Activated T-helper 2 cell treated with anti-CD3 and anti-CD28 coated beads, Interferon-gamma antibody, Interleukin-2, Interleukin-4, amounts not matched to agents 10 μg/mL and 5 μg/mL and 100 μg/mL, durations not matched to agents 14 hours and 24 hours and 36 hours (primary cell): ENCODE measurements around the gene RRP7A. TPM values are rescaled to one million over a fixed set of nuclear protein-coding genes. Genes with fewer than 3 reads are reported as not detected.
A peak's percentile ranks its signal among the peaks of the same experiment; 100 is the strongest.
"Not testable (repeated sequence)": the region's sequence is repeated elsewhere in the genome, so short reads cannot be mapped to it uniquely, and the experiment has no call there.

Source experiments
- DNase-seq: peaks from one replicate; pipeline ENCODE4 v3.0.0; 2021; ENCODE audit warnings: low spot score
- H3K27ac Mint-ChIP-seq: one replicate; pipeline ENCODE4 v1.8.0; 2021; ENCODE audit warnings: mixed read lengths
- H3K27me3 Mint-ChIP-seq: one replicate; pipeline ENCODE4 v1.8.0; 2021; ENCODE audit warnings: low read depth, mixed read lengths
- H3K36me3 Mint-ChIP-seq: one replicate; pipeline ENCODE4 v1.8.0; 2021; ENCODE audit warnings: low read depth, mixed read lengths
- H3K4me1 Mint-ChIP-seq: one replicate; pipeline ENCODE4 v1.8.0; 2021; ENCODE audit warnings: low read depth, mixed read lengths
- H3K4me3 Mint-ChIP-seq: one replicate; pipeline ENCODE4 v1.8.0; 2021; ENCODE audit warnings: low read depth, mild to moderate bottlenecking, moderate library complexity, mixed read lengths
- H3K9me3 Mint-ChIP-seq: one replicate; pipeline ENCODE4 v1.8.0; 2021; ENCODE audit warnings: mixed read lengths
- intact Hi-C: fragments of 100-400 bp; cut with micrococcal nuclease; formaldehyde crosslinking; loops from one replicate; pipeline ENCODE4 v1.15.1; 2023
- total RNA-seq: library from RNA; stranded (reverse); gene quantifications from 2 replicates; pipeline ENCODE4 v1.2.3, GENCODE V29; 2022

The RRP7A gene
- total RNA-seq, 1 donor from 2014 or later, result 110 TPM

GRCh38 chr22:42508975-42509364 lies 10.6 kb downstream of the RRP7A start:
- not testable (repeated sequence) for H3K36me3 Mint-ChIP-seq, H3K27ac Mint-ChIP-seq
- intact Hi-C loops, result loop anchor here (2.0 kb wide), 1 partner anchor 44 kb away; the partner anchor contains the start of gene SERHL2

GRCh38 chr22:42508327-42508974 lies 11.1 kb downstream of the RRP7A start:
- H3K27ac Mint-ChIP-seq, DNase-seq, H3K9me3 Mint-ChIP-seq, H3K36me3 Mint-ChIP-seq, H3K27me3 Mint-ChIP-seq, H3K4me3 Mint-ChIP-seq, H3K4me1 Mint-ChIP-seq: not testable (repeated sequence)
- intact Hi-C loops, result loop anchor here (2.0 kb wide), 1 partner anchor 44 kb away; the partner anchor contains the start of gene SERHL2

More at GRCh38 chr22:42508975-42509364, 10.6 kb downstream of the RRP7A start:
- H3K4me3 Mint-ChIP-seq, DNase-seq, H3K27me3 Mint-ChIP-seq, H3K4me1 Mint-ChIP-seq, H3K9me3 Mint-ChIP-seq: not testable (repeated sequence)

GRCh38 chr22:42500836-42501179 lies 18.8 kb downstream of the RRP7A start:
- Mint-ChIP-seq H3K36me3 (no peaks in the 10 kb centered on the region), H3K27ac (no peak overlapping the region), H3K27me3 (peaks cover 4% of the 10 kb centered on the region), H3K4me3 (no peak overlapping the region), H3K9me3 (no peaks in the 10 kb centered on the region), H3K4me1 (peaks cover 16% of the 10 kb centered on the region)
- no peak for DNase-seq
- intact Hi-C loops, result no loop called here

GRCh38 chr22:42500161-42500835 lies 19.3 kb downstream of the RRP7A start:
- Mint-ChIP-seq H3K36me3 (no peaks in the 10 kb centered on the region), H3K4me3 (peak overlapping the region; percentile 58), H3K27ac (no peak overlapping the region), H3K4me1 (peaks cover 16% of the 10 kb centered on the region), H3K27me3 (peaks cover 4% of the 10 kb centered on the region), H3K9me3 (no peaks in the 10 kb centered on the region)
- DNase-seq, result peak; percentile 76
- intact Hi-C loops, result no loop called here

- DNase-seq, H3K36me3 Mint-ChIP-seq, intact Hi-C loops, H3K27ac Mint-ChIP-seq, H3K27me3 Mint-ChIP-seq, H3K9me3 Mint-ChIP-seq: not testable (repeated sequence)
- Mint-ChIP-seq H3K4me1 (peaks cover 16% of the 10 kb centered on the region), H3K4me3 (peak overlapping the region; percentile 58)
Measured at GRCh38 chr22:42499773-42500160, 19.8 kb downstream of the RRP7A start.

GRCh38 chr22:42495533-42496141 lies 24.0 kb downstream of the RRP7A start:
- H3K9me3 Mint-ChIP-seq, DNase-seq, H3K36me3 Mint-ChIP-seq, intact Hi-C loops, H3K4me3 Mint-ChIP-seq, H3K27ac Mint-ChIP-seq, H3K27me3 Mint-ChIP-seq: not testable (repeated sequence)
- peaks cover 16% of the 10 kb centered on the region for H3K4me1 Mint-ChIP-seq

- Mint-ChIP-seq H3K27ac (no peak overlapping the region), H3K4me3 (no peak overlapping the region), H3K36me3 (no peaks in the 10 kb centered on the region), H3K27me3 (peaks cover 6% of the 10 kb centered on the region), H3K9me3 (no peaks in the 10 kb centered on the region), H3K4me1 (peaks cover 7% of the 10 kb centered on the region)
- no peak for DNase-seq
- intact Hi-C loops, result no loop called here
Measured at GRCh38 chr22:42493393-42493792, 26.2 kb downstream of the RRP7A start.

- H3K27me3 Mint-ChIP-seq, result peaks cover 6% of the 10 kb centered on the region
- DNase-seq, result no peak
- H3K9me3 Mint-ChIP-seq, result no peaks in the 10 kb centered on the region
- H3K27ac Mint-ChIP-seq, result no peak overlapping the region
- H3K4me1 Mint-ChIP-seq, result peaks cover 4% of the 10 kb centered on the region
- no peak overlapping the region for H3K4me3 Mint-ChIP-seq
- intact Hi-C loops, result no loop called here
- H3K36me3 Mint-ChIP-seq, result no peaks in the 10 kb centered on the region
Measured at GRCh38 chr22:42492323-42492690, 27.3 kb downstream of the RRP7A start.

- peaks cover 4% of the 10 kb centered on the region for H3K27me3 Mint-ChIP-seq
- H3K27ac Mint-ChIP-seq, result no peak overlapping the region
- no peaks in the 10 kb centered on the region for H3K36me3 Mint-ChIP-seq
- H3K4me3 Mint-ChIP-seq, result no peak overlapping the region
- DNase-seq, result no peak
- no peaks in the 10 kb centered on the region for H3K9me3 Mint-ChIP-seq
- intact Hi-C loops, result no loop called here
- no peaks in the 10 kb centered on the region for H3K4me1 Mint-ChIP-seq
Measured at GRCh38 chr22:42490243-42490832, 29.3 kb downstream of the RRP7A start.

GRCh38 chr22:42489000-42489399 lies 30.6 kb downstream of the RRP7A start:
- H3K4me3 Mint-ChIP-seq, result no peak overlapping the region
- H3K9me3 Mint-ChIP-seq, result no peaks in the 10 kb centered on the region
- intact Hi-C loops, result no loop called here
- no peaks in the 10 kb centered on the region for H3K4me1 Mint-ChIP-seq
- no peaks in the 10 kb centered on the region for H3K36me3 Mint-ChIP-seq
- H3K27ac Mint-ChIP-seq, result no peak overlapping the region
- no peak for DNase-seq
- H3K27me3 Mint-ChIP-seq, result peaks cover 4% of the 10 kb centered on the region

GRCh38 chr22:42484506-42484905 lies 35.1 kb downstream of the RRP7A start:
- intact Hi-C loops, result no loop called here
- peaks cover 2% of the 10 kb centered on the region for H3K4me1 Mint-ChIP-seq
- no peaks in the 10 kb centered on the region for H3K9me3 Mint-ChIP-seq
- no peak overlapping the region for H3K4me3 Mint-ChIP-seq
- H3K36me3 Mint-ChIP-seq, result no peaks in the 10 kb centered on the region
- H3K27me3 Mint-ChIP-seq, result peaks cover 6% of the 10 kb centered on the region
- DNase-seq, result no peak
- no peak overlapping the region for H3K27ac Mint-ChIP-seq

GRCh38 chr22:42483610-42484223 lies 35.9 kb downstream of the RRP7A start:
- intact Hi-C loops, H3K27me3 Mint-ChIP-seq, DNase-seq, H3K27ac Mint-ChIP-seq, H3K4me1 Mint-ChIP-seq, H3K4me3 Mint-ChIP-seq, H3K9me3 Mint-ChIP-seq, H3K36me3 Mint-ChIP-seq: not testable (repeated sequence)

- intact Hi-C loops, result no loop called here
- Mint-ChIP-seq H3K27ac (no peak overlapping the region), H3K4me3 (no peak overlapping the region)
Measured at GRCh38 chr22:42475122-42475521, 44.5 kb downstream of the RRP7A start.

More at GRCh38 chr22:42475122-42475521, 44.5 kb downstream of the RRP7A start:
- H3K4me1 Mint-ChIP-seq, result peaks cover 13% of the 10 kb centered on the region
- H3K27me3 Mint-ChIP-seq, result peaks cover 4% of the 10 kb centered on the region
- DNase-seq, result no peak
- H3K9me3 Mint-ChIP-seq, result no peaks in the 10 kb centered on the region
- H3K36me3 Mint-ChIP-seq, result no peaks in the 10 kb centered on the region
